Retinal pigment epithelial cell (primary cell): Measurements from ENCODE around the gene KLHL5.

Source experiments
- DNase-seq: peaks from one replicate; pipeline ENCODE4 v3.0.0-alpha.2; 2010; ENCODE audit warnings: low read depth
- H3K4me3 ChIP-seq: 2 replicates; pipeline ENCODE4 v1.5.1; 2011; ENCODE audit warnings: mild to moderate bottlenecking, low read length, control low read depth, moderate library complexity
- CTCF ChIP-seq: conservative IDR thresholded peaks from 2 replicates; pipeline ENCODE4 v1.5.1; 2011; ENCODE audit warnings: low read depth, low read length, control low read depth, inconsistent platforms

The KLHL5 gene

GRCh38 chr4:39062094-39062769, at the start of gene KLHL5:
Gene KLHL5, plus strand, starts transcription at chr4:39062232. Its CDS starts 421 bp downstream, at chr4:39062653.
- no peak for TF ChIP-seq CTCF
- H3K4me3 ChIP-seq: no peak within 1 kb of the TSS
- DNase-seq: no peak

GRCh38 chr4:39014028-39014427, 48.0 kb upstream of the KLHL5 start:
- no peak for TF ChIP-seq CTCF
- DNase-seq: no peak
- no peak overlapping the region for H3K4me3 ChIP-seq

GRCh38 chr4:39020130-39020529, 41.9 kb upstream of the KLHL5 start:
- no peak for DNase-seq
- TF ChIP-seq CTCF: no peak
- no peak overlapping the region for H3K4me3 ChIP-seq

GRCh38 chr4:39021631-39022030, 40.4 kb upstream of the KLHL5 start:
- DNase-seq: no peak
- no peak for TF ChIP-seq CTCF
- no peak overlapping the region for H3K4me3 ChIP-seq

GRCh38 chr4:39022241-39022640, 39.8 kb upstream of the KLHL5 start:
- no peak overlapping the region for H3K4me3 ChIP-seq

GRCh38 chr4:39023059-39023458, 39.0 kb upstream of the KLHL5 start:
- H3K4me3 ChIP-seq: no peak overlapping the region
- TF ChIP-seq CTCF: no peak

More at GRCh38 chr4:39022241-39022640, 39.8 kb upstream of the KLHL5 start:
- TF ChIP-seq CTCF: no peak
- DNase-seq: no peak

GRCh38 chr4:39024311-39024865, 37.6 kb upstream of the KLHL5 start:
- H3K4me3 ChIP-seq: no peak overlapping the region
- no peak for DNase-seq
- no peak for TF ChIP-seq CTCF

More at GRCh38 chr4:39023059-39023458, 39.0 kb upstream of the KLHL5 start:
- DNase-seq: no peak
